AG09319 (cell line): ENCODE data around the gene SERPINA10.
"Not testable (repeated sequence)": the region's sequence is repeated elsewhere in the genome, so short reads cannot be mapped to it uniquely, and the experiment has no call there.

ENCODE experiments used
- DNase-seq: peaks from one replicate; pipeline ENCODE4 v3.0.0-alpha.2; 2010; ENCODE audit warnings: low read depth; ENCODE audit errors: extremely low read depth
- CTCF ChIP-seq: IDR thresholded peaks from 2 replicates; pipeline ENCODE4 v1.5.1; 2011; ENCODE audit warnings: low read depth, mild to moderate bottlenecking, inconsistent platforms, low read length, moderate library complexity

SERPINA10 gene

GRCh38 chr14:94282991-94283723 lies 9.9 kb downstream of the SERPINA10 start:
- no peak for TF ChIP-seq CTCF
- no peak for DNase-seq

- no peak for DNase-seq
These were observed 14.3 kb downstream of the SERPINA10 start for GRCh38 chr14:94278731-94279130.

DNA sequence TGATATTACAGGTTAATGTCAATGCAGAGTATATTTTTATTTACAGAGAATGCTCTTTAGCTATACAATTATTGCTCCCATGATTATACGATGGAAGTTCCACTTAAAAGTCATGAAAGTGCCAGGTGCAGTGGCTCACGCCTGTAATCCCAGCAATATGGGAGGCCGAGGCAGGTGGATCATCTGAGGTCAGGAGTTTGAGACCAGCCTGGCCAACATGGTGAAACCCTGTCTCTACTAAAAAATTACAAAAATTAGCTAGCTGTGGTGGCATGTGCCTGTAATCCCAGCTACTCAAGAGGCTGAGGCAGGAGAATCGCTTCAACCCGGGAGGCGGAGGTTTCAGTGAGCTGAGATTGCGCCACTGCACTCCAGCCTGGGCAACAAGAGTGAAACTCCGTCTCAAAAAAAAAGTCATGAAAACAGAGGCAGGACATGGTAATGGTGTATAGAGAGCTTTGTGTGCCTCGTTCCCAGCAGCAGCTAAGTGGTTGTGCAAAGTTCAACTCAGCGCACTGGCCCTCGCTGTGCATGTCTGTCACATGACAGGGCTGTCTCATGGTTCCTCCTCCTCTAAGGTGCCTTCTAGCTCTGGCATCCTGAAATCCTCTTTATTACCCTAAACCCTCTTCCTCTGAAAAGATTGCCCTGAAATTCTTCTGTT lies 16.0 kb downstream of the SERPINA10 start:
- not testable (repeated sequence) for DNase-seq

More at GRCh38 chr14:94278731-94279130, 14.3 kb downstream of the SERPINA10 start:
- TF ChIP-seq CTCF = no peak

DNA sequence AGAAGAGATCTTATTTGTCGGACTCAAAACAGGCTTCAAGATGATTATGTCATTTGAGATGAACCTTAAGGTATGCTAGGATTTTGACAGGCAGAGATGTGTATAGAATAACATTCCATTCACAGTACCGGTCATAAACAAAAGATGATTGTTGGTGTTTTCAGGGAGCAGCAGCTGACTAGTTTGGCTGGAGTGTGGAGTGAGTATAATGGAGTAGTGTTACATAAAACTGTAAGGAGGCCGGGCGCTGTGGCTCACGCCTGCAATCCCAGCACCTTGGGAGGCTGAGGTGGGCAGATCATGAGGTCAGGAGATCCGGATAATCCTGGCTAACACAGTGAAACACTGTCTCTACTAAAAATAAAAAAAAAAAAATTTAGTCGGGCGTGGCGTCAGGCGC lies 23.9 kb downstream of the SERPINA10 start:
- no peak for TF ChIP-seq CTCF
- no peak for DNase-seq

GRCh38 chr14:94268582-94268981 lies 24.5 kb downstream of the SERPINA10 start:
- DNase-seq = not testable (repeated sequence)

DNA sequence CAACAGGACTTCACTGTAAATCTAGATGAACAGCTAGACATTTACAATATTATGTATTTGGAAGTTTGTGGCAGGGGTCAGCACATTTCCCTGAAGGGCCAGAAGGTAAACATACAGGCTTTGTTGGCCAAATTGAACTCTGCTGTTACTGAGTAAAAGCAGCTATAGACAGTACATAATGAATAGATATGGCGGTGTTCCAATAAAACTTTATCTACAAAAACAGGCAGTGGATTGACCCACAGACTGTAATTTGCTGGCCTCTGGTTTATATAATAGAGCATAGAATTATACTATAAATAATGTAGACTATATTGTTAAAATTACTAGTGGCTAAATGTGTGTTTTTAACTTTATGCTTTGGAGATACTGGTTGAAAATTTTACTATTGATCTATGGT lies 25.7 kb downstream of the SERPINA10 start:
- no peak for TF ChIP-seq CTCF
- no peak for DNase-seq

GRCh38 chr14:94264195-94264594 lies 28.9 kb downstream of the SERPINA10 start:
- not testable (repeated sequence) for DNase-seq

- no peak for DNase-seq
- TF ChIP-seq CTCF = no peak
These were observed 48.9 kb downstream of the SERPINA10 start for GRCh38 chr14:94244182-94244581.

DNA sequence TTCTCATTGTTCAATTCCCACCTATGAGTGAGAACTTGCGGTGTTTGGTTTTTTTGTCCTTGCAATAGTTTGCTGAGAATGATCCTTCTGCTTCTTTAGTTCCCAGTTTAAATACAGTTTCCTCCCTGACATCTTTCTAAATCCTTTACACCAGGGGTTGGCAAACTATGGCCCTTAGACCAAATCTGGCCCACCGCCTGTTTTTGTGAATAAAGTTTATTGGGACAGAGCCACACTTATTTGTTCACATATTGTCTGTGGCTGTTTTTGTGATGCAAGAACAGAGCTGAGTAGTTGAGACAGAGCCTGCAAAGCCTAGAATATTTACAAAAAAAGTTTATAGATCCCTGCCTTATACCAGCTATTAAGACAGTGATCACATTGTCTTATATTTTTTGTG lies 53.7 kb downstream of the SERPINA10 start:
- TF ChIP-seq CTCF = no peak
- DNase-seq = no peak
